Measurements from ENCODE around the gene MAPK11.

MAPK11 gene

DNA sequence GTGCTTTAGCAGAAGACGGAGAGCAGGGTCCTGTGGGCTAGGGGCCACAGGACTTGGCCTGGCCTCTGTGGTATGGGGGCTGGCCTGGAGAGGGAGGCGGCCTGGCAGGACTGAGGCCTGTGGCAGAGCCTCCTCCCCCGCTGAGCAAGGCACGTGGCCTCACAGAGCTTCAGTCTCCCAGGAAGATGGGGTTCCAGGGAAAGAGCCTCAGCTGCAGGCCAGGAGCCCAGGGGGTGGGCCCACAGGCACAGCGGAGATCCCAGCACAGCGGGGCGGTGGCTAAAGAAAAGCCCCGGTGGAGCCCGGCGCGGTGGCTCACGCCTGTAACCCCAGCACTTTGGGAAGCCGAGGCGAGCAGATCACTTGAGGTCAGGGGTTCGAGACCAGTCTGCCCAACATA, 10.9 kb downstream of the MAPK11 start:
- TF ChIP-seq, protein P1, sequence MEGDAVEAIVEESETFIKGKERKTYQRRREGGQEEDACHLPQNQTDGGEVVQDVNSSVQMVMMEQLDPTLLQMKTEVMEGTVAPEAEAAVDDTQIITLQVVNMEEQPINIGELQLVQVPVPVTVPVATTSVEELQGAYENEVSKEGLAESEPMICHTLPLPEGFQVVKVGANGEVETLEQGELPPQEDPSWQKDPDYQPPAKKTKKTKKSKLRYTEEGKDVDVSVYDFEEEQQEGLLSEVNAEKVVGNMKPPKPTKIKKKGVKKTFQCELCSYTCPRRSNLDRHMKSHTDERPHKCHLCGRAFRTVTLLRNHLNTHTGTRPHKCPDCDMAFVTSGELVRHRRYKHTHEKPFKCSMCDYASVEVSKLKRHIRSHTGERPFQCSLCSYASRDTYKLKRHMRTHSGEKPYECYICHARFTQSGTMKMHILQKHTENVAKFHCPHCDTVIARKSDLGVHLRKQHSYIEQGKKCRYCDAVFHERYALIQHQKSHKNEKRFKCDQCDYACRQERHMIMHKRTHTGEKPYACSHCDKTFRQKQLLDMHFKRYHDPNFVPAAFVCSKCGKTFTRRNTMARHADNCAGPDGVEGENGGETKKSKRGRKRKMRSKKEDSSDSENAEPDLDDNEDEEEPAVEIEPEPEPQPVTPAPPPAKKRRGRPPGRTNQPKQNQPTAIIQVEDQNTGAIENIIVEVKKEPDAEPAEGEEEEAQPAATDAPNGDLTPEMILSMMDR (IDR thresholded peaks at IDR 0.05; ENCODE audit: borderline replicate concordance, insufficient read depth, low read depth, low read length): no peak
- no peak overlapping the region for H3K4me3 ChIP-seq (ENCODE audit: low read depth, low read length)

DNA sequence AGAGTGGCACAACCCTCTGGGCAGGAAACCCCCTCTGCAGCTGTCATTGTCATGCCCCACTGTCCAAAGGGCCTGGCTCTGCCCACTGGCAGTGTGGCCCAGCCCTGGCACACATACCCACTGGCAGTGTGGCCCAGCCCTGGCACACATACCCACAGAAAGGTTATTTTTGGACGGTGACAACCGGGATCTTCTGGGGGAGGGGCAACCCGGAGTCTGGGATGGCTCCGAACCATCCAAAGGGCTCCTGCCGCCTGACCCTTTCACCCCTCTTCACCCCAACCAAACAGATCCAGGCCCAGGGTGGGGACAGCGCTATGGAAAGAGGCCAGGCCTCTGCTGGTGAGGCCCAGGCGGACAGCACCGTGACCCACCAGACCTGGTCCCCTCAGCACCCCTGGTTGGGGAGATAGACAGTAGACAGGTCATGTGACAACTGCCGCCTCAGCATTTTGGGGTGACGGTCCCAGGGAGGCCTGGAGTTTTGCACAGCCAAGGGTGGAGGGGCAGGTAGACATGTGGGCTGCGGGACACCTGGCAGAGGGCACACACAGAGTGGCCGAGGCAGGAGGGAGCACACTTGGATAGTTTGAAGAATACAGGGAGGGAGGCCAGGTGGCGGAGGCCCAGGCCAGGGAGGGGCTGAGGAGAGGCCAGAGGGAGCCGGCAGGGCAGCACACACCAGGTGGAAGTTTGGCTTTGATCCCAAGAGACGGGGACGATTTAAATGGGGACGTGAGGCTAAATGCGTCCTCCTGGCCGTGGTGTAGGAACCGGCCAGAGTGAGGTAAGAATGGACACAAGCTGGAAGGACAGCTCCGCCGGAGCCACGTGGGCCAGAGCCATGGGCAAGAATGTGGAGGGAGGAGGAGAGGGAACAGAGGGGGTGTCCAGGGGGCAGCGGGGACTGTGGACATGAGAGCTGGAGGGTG, 11.6 kb downstream of the MAPK11 start:
- no peak overlapping the region for H3K4me3 ChIP-seq (ENCODE audit: low read depth, low read length)
- TF ChIP-seq, protein P1 (IDR thresholded peaks at IDR 0.05; ENCODE audit: borderline replicate concordance, insufficient read depth, low read depth, low read length): no peak

DNA sequence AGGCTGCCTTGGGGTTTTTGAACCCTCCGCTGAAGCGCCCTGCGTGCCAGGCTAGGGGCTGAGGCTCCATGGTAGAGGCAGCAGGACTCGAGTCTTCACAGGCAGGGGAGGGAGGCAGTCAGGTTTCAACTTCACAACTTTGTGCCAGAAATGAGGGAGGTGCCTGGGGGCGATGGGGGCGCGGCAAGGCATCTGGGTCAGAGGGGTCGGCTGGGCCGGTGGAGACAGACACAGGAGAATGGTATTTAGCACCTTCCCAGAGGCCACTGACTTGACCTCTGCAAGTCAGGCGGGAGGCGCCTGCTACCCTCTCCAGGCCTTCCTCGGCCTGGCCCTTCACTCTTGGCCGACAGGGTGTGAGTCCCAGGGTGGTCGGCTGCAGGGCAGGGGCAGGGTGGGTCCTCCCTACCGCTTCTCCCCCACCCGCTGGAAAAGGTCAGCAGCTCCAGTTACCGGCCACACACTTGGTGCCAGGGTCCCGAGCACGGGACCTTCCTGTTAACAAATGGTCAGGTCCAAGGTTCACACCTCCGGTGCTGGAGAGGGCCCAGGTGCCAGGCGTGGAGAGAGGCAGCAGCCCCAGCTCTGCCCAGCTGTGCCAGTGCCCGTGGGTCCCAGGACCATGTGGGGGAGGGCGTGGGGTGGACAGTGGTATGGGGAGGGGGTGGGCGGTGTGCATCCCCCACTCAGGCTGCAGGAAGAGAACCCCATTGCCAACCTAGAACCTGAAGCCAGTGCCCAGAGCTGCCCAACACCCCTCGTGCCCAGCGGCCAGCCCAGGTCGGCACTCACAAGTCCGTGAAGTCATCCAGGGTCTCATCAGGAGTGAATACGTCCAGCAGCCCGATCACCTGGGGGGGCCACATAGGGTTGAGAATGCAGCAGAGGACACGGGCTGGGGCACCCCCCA, 12.5 kb downstream of the MAPK11 start:
- H3K4me3 ChIP-seq (ENCODE audit: low read depth, low read length): no peak overlapping the region
- TF ChIP-seq, protein P1 (IDR thresholded peaks at IDR 0.05; ENCODE audit: borderline replicate concordance, insufficient read depth, low read depth, low read length): no peak

DNA sequence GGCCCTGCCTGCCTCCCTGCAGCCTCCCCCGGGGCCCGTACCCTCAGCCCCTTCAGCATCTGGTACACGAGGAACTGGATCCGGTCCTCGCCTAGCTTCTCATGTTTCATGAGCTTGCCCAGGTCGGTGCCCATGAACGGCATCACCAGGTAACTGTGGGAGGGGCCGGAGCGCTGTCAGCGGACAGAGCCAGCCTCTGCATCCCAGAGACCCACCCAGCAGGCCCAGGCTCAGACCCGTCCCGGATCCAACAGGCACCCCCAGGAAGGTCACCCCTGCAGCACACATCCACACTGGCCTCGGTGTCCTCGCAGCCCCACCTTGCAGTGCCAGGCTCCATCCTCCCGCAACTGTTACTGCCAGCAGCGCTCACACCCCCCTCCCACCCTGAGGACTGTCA, 13.1 kb downstream of the MAPK11 start:
- TF ChIP-seq, protein P1 (IDR thresholded peaks at IDR 0.05; ENCODE audit: borderline replicate concordance, insufficient read depth, low read depth, low read length): no peak
- H3K4me3 ChIP-seq (ENCODE audit: low read depth, low read length): no peak overlapping the region

DNA sequence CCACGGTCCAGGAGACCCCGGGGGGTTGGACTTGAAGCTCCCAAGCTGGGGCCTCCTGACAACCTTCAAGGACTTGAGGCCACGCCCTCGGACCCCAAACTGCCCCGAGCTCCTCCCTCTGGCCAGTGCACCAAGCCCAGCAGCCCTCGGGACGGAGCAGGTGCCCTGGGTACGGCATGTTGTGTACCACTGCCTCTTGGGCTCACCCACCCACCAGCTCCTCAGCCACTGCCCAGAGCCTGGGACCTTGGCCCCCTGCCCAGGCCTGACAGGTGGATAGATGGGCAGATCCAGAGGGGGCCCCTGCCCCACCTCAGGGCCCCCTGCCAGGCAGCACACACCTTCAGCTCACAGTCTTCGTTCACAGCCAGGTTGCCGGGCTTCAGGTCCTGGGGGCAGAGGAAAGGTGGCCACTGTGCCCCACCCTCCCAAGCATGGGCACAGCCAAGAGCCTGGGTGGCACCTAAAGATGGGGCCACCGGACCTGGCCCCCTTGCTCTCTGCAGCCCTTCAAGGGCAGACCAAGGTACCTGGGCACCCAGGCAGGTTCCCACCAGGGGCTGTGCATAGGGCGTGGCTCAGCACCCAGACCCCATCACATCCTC, 13.8 kb downstream of the MAPK11 start:
- no peak overlapping the region for H3K4me3 ChIP-seq (ENCODE audit: low read depth, low read length)
- TF ChIP-seq, protein P1 (IDR thresholded peaks at IDR 0.05; ENCODE audit: borderline replicate concordance, insufficient read depth, low read depth, low read length): no peak

DNA sequence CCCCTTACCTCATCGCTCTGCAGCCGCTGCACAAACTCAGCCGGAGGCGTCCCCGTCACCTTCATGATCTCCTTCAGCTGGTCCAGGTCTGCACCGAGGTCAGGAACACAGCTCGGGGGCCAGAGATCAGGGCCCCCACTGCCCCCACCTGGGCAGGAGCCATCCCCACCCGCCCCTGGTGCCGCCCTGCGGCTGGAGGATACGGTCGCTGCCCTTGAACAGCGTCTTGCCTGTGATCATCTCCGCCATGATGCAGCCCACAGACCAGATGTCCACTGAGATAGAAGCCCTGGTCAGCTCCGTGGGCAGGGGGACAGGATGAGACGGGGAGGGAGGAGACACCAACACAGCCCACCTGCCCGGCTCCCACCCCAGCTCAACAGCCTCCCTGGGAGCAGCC, 14.6 kb downstream of the MAPK11 start:
- H3K4me3 ChIP-seq (ENCODE audit: low read depth, low read length): no peak overlapping the region
- TF ChIP-seq, protein P1 (IDR thresholded peaks at IDR 0.05; ENCODE audit: borderline replicate concordance, insufficient read depth, low read depth, low read length): no peak

Data from GM12875 (cell line).